ENCODE data around the gene RAPGEF1.

Gene RAPGEF1

GRCh38 chr9:131744720-131745201, 4.9 kb upstream of the RAPGEF1 start:
- no peaks in the 10 kb centered on the region for H3K36me3 ChIP-seq (ENCODE audit: insufficient read depth, low read depth, low read length)
- H3K9me3 ChIP-seq (ENCODE audit: insufficient read depth, low read depth, low read length): no peaks in the 10 kb centered on the region
- H3K4me3 ChIP-seq (ENCODE audit: low read length): no peak overlapping the region
- H3K9ac ChIP-seq (ENCODE audit: low read depth, low read length): no peak overlapping the region
- no peaks in the 10 kb centered on the region for H3K4me1 ChIP-seq (ENCODE audit: insufficient read depth, low read length)
- H3K27me3 ChIP-seq (ENCODE audit: insufficient read depth, low read length): no peaks in the 10 kb centered on the region
- no peak overlapping the region for H3K27ac ChIP-seq (ENCODE audit: low read length)

DNA sequence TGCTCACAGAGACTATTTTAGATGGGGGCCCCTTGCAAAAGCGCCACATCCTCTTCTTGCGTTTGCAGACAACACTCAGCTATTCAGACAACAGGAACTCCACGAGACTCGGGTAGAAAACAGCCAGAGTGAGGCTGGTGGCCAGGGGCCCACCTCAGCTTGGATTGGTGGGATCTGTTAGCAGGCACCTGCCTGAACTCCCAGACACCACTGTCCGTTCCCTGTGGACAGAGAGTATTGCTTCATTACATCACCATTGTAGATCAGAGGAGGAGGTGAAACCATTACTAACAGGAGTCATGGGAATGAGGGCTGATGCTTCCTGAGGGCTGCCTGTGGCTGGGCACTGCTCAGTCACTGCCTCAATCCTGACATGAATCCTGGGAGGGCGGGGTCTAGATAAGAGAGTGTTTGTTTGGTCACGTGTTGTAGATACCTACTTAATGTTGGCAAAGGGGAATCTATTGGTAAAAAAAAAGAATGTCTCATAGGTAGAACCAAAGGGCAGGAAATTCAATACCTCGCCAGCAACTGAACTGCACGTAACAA, 4.4 kb upstream of the RAPGEF1 start:
- Histone ChIP-seq H3K36me3 (ENCODE audit: insufficient read depth, low read depth, low read length) (no peaks in the 10 kb centered on the region), H3K27ac (ENCODE audit: low read length) (no peak overlapping the region), H3K9ac (ENCODE audit: low read depth, low read length) (no peak overlapping the region), H3K4me3 (ENCODE audit: low read length) (no peak overlapping the region), H3K27me3 (ENCODE audit: insufficient read depth, low read length) (no peaks in the 10 kb centered on the region), H3K9me3 (ENCODE audit: insufficient read depth, low read depth, low read length) (no peaks in the 10 kb centered on the region), H3K4me1 (ENCODE audit: insufficient read depth, low read length) (no peaks in the 10 kb centered on the region)

DNA sequence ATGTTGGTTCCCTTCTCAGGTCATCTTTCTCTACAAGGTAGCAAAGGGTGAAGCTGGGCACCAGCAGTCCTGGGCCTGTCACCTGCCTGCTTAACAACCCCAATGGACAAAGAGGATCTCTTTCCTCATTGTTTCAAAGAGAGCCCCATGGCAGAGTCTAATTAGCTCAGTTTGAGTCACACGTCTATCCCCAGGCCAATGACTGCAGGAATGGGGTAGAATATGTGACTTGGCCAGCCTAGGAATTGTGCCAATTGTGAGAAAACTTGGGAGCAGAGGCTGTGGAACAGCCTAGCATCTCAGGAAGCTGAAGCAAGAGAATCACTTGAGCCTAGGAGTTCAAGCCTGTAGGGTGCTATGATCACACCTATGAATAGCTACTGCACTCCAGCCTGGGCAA, 3.6 kb upstream of the RAPGEF1 start:
- Histone ChIP-seq H3K4me3 (ENCODE audit: low read length) (no peak overlapping the region), H3K9ac (ENCODE audit: low read depth, low read length) (no peak overlapping the region), H3K36me3 (ENCODE audit: insufficient read depth, low read depth, low read length) (no peaks in the 10 kb centered on the region), H3K27me3 (ENCODE audit: insufficient read depth, low read length) (no peaks in the 10 kb centered on the region), H3K27ac (ENCODE audit: low read length) (no peak overlapping the region), H3K9me3 (ENCODE audit: insufficient read depth, low read depth, low read length) (no peaks in the 10 kb centered on the region), H3K4me1 (ENCODE audit: insufficient read depth, low read length) (peaks cover 1% of the 10 kb centered on the region; the same call in 1 of the 2 replicates)

GRCh38 chr9:131743096-131743495, 3.2 kb upstream of the RAPGEF1 start:
- H3K9ac ChIP-seq (ENCODE audit: low read depth, low read length): no peak overlapping the region
- H3K4me3 ChIP-seq (ENCODE audit: low read length): no peak overlapping the region
- H3K27ac ChIP-seq (ENCODE audit: low read length): no peak overlapping the region
- H3K36me3 ChIP-seq (ENCODE audit: insufficient read depth, low read depth, low read length): no peaks in the 10 kb centered on the region
- no peaks in the 10 kb centered on the region for H3K27me3 ChIP-seq (ENCODE audit: insufficient read depth, low read length)
- H3K4me1 ChIP-seq (ENCODE audit: insufficient read depth, low read length): peaks cover 5% of the 10 kb centered on the region; the same call in 1 of the 2 replicates
- H3K9me3 ChIP-seq (ENCODE audit: insufficient read depth, low read depth, low read length): no peaks in the 10 kb centered on the region

GRCh38 chr9:131740898-131741297, 1.0 kb upstream of the RAPGEF1 start:
- peaks cover 17% of the 10 kb centered on the region for H3K4me1 ChIP-seq (ENCODE audit: insufficient read depth, low read length)
- H3K4me3 ChIP-seq (ENCODE audit: low read length): no peak overlapping the region
- H3K36me3 ChIP-seq (ENCODE audit: insufficient read depth, low read depth, low read length): no peaks in the 10 kb centered on the region
- H3K27ac ChIP-seq (ENCODE audit: low read length): no peak overlapping the region
- H3K9me3 ChIP-seq (ENCODE audit: insufficient read depth, low read depth, low read length): no peaks in the 10 kb centered on the region
- H3K27me3 ChIP-seq (ENCODE audit: insufficient read depth, low read length): no peaks in the 10 kb centered on the region
- H3K9ac ChIP-seq (ENCODE audit: low read depth, low read length): no peak overlapping the region

DNA sequence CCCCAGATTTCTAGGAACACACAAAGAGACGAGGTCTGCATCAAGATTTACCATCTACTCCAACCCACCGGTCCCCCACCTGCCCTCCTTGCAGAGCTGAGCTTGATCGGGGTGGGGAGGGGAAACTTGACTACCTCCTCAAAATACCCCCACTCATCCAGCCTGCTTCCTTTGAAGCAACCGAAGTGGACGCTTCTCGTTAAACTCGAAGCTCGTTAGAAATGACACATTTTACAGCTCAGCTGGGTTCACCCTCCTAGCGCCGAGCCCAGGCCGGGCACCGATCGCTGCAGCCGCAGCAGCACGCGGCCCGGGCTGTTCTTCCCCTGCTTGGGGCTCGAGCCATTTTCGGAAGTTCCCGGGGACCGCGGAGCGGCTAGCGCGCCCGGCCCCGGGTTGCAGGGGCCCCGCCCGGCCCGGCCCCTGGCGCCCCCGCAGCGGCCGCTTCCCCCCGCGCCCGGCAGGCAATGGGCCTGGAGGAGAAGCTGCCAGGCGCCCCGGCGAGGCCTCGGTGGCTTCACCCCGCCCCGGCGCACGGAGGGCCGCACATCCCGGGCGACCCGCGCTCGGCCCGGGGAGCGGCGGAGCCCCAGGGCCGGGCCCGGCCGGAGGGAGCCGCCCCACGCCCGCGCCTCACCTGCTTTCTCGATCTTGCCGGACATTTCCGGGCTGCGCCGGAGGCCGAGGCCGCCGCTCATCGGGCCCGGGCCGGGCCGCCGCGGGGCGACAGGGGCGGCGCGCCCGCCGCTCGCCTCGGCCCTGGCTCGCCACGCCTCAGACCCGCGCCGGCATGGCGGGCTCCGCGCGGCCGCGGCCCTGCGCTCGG, 530 bp downstream of the RAPGEF1 start:
- H3K36me3 ChIP-seq (ENCODE audit: insufficient read depth, low read depth, low read length): no peaks in the 10 kb centered on the region
- no peaks in the 10 kb centered on the region for H3K27me3 ChIP-seq (ENCODE audit: insufficient read depth, low read length)
- peaks cover 24% of the 10 kb centered on the region for H3K4me1 ChIP-seq (ENCODE audit: insufficient read depth, low read length)
- H3K9me3 ChIP-seq (ENCODE audit: insufficient read depth, low read depth, low read length): no peaks in the 10 kb centered on the region
- H3K4me3 ChIP-seq (ENCODE audit: low read length): peak overlapping the region; percentile 96
- no peak overlapping the region for H3K27ac ChIP-seq (ENCODE audit: low read length)
- peak overlapping the region; percentile 77 for H3K9ac ChIP-seq (ENCODE audit: low read depth, low read length)

GRCh38 chr9:131738293-131739132, 1.4 kb downstream of the RAPGEF1 start:
- no peaks in the 10 kb centered on the region for H3K27me3 ChIP-seq (ENCODE audit: insufficient read depth, low read length)
- peak overlapping the region; percentile 77 for H3K9ac ChIP-seq (ENCODE audit: low read depth, low read length)
- H3K4me3 ChIP-seq (ENCODE audit: low read length): peak overlapping the region; percentile 96
- H3K4me1 ChIP-seq (ENCODE audit: insufficient read depth, low read length): peaks cover 30% of the 10 kb centered on the region
- H3K9me3 ChIP-seq (ENCODE audit: insufficient read depth, low read depth, low read length): no peaks in the 10 kb centered on the region
- H3K36me3 ChIP-seq (ENCODE audit: insufficient read depth, low read depth, low read length): no peaks in the 10 kb centered on the region
- H3K27ac ChIP-seq (ENCODE audit: low read length): no peak overlapping the region

- no peak overlapping the region for H3K27ac ChIP-seq (ENCODE audit: low read length)
- H3K36me3 ChIP-seq (ENCODE audit: insufficient read depth, low read depth, low read length): no peaks in the 10 kb centered on the region
- H3K9ac ChIP-seq (ENCODE audit: low read depth, low read length): no peak overlapping the region
- no peaks in the 10 kb centered on the region for H3K9me3 ChIP-seq (ENCODE audit: insufficient read depth, low read depth, low read length)
- H3K27me3 ChIP-seq (ENCODE audit: insufficient read depth, low read length): no peaks in the 10 kb centered on the region
- H3K4me3 ChIP-seq (ENCODE audit: low read length): no peak overlapping the region
- H3K4me1 ChIP-seq (ENCODE audit: insufficient read depth, low read length): peaks cover 30% of the 10 kb centered on the region
Observed at GRCh38 chr9:131737426-131737825, 2.5 kb downstream of the RAPGEF1 start.

DNA sequence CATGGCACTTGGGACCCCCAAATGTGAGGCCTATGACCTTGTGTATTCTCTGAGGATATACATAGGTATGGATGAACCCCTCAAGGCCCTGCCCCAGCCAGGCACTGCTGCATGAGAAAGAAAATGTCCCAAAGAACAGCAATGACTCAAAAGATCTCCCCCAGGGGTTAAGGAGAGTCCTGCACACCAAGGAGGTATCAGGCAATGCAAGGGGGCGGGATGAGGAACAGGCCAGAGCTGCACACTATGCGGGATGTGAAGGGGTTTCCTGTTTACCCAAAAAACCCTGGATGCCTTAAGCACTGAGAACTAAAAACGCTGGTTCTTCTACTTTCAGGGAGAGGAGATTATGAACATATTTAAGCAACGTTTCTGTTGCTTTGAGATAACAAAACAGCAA, 3.4 kb downstream of the RAPGEF1 start:
- Histone ChIP-seq H3K9ac (ENCODE audit: low read depth, low read length) (no peak overlapping the region), H3K27ac (ENCODE audit: low read length) (no peak overlapping the region), H3K4me3 (ENCODE audit: low read length) (no peak overlapping the region), H3K9me3 (ENCODE audit: insufficient read depth, low read depth, low read length) (no peaks in the 10 kb centered on the region), H3K4me1 (ENCODE audit: insufficient read depth, low read length) (peaks cover 37% of the 10 kb centered on the region), H3K27me3 (ENCODE audit: insufficient read depth, low read length) (no peaks in the 10 kb centered on the region), H3K36me3 (ENCODE audit: insufficient read depth, low read depth, low read length) (no peaks in the 10 kb centered on the region)

GRCh38 chr9:131735238-131736128, 4.4 kb downstream of the RAPGEF1 start:
- Histone ChIP-seq H3K27me3 (ENCODE audit: insufficient read depth, low read length) (no peaks in the 10 kb centered on the region), H3K36me3 (ENCODE audit: insufficient read depth, low read depth, low read length) (no peaks in the 10 kb centered on the region), H3K9ac (ENCODE audit: low read depth, low read length) (no peak overlapping the region), H3K27ac (ENCODE audit: low read length) (no peak overlapping the region), H3K9me3 (ENCODE audit: insufficient read depth, low read depth, low read length) (no peaks in the 10 kb centered on the region), H3K4me1 (ENCODE audit: insufficient read depth, low read length) (peaks cover 44% of the 10 kb centered on the region), H3K4me3 (ENCODE audit: low read length) (no peak overlapping the region)

DNA sequence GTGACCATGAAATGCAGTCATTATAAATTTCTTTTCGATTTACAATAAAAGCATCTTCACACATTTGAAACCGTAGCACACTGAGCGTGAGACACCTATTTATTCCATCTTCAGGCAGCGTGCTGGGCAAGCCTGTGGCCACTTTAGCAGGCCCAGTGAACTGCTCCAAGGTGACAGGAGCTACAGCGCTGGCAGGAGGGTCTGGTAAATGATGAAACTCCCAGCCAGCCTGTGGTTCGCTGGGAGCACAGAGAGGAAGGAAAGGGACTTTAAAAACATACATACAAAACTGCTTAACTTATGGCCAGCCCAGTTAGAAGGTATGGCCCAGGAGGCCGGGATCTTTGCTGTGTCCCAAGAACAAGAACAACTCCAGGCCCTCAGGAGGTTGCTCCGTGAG, 5.1 kb downstream of the RAPGEF1 start:
- Histone ChIP-seq H3K4me1 (ENCODE audit: insufficient read depth, low read length) (peaks cover 44% of the 10 kb centered on the region), H3K27ac (ENCODE audit: low read length) (no peak overlapping the region), H3K9me3 (ENCODE audit: insufficient read depth, low read depth, low read length) (no peaks in the 10 kb centered on the region), H3K36me3 (ENCODE audit: insufficient read depth, low read depth, low read length) (no peaks in the 10 kb centered on the region), H3K4me3 (ENCODE audit: low read length) (no peak overlapping the region), H3K9ac (ENCODE audit: low read depth, low read length) (no peak overlapping the region), H3K27me3 (ENCODE audit: insufficient read depth, low read length) (no peaks in the 10 kb centered on the region)
